HL-60 (cell line): ENCODE measurements around the gene ENO1.
"Not testable (repeated sequence)": the region's sequence is repeated elsewhere in the genome, so short reads cannot be mapped to it uniquely, and the experiment has no call there.

ENCODE experiments used
- DNase-seq, 2 experiments: peaks; one replicate each; pipeline ENCODE4 v3.0.0-alpha.2; 2010 to 2020; ENCODE audit warnings: low read depth in 1 of 2, low spot score in 1 of 2
- H3K27ac ChIP-seq: fragments of 250-450 bp; sonication (Bioruptor Pico); replicated peaks from 2 replicates; pipeline ENCODE4 v1.5.1; 2020; ENCODE audit warnings: mild to moderate bottlenecking, moderate library complexity
- H3K27me3 ChIP-seq: fragments of 250-450 bp; sonication (Bioruptor Pico); 2 replicates; pipeline ENCODE4 v1.5.1; 2021; ENCODE audit warnings: mild to moderate bottlenecking, moderate library complexity; ENCODE audit not compliant: insufficient read depth, poor library complexity, severe bottlenecking
- H3K4me3 ChIP-seq: replicated peaks from 2 replicates; pipeline ENCODE4 v1.5.1; 2011; ENCODE audit warnings: mild to moderate bottlenecking, control low read depth, low read length; ENCODE audit not compliant: insufficient read depth
- GABPA ChIP-seq: IDR thresholded peaks from 2 replicates; pipeline ENCODE4 v1.6.1; 2012; ENCODE audit warnings: low read depth
- POLR2AphosphoS5 ChIP-seq: IDR thresholded peaks from 2 replicates; pipeline ENCODE4 v1.6.1; 2012; ENCODE audit warnings: low read depth
- SPI1 ChIP-seq: IDR thresholded peaks from 2 replicates; pipeline ENCODE4 v1.6.1; 2012; ENCODE audit warnings: low read depth, mild to moderate bottlenecking, borderline replicate concordance
- TF ChIP-seq, protein P1 (sequence below): IDR thresholded peaks from 2 replicates; pipeline ENCODE4 v1.6.1; 2012; ENCODE audit warnings: low read depth; ENCODE audit not compliant: insufficient replicate concordance
- TF ChIP-seq, protein P2 (sequence below): IDR thresholded peaks from one replicate; pipeline ENCODE4 v1.5.1; 2011; ENCODE audit warnings: low read length, control low read depth, inconsistent platforms; ENCODE audit not compliant: insufficient read depth

The ENO1 gene

DNA sequence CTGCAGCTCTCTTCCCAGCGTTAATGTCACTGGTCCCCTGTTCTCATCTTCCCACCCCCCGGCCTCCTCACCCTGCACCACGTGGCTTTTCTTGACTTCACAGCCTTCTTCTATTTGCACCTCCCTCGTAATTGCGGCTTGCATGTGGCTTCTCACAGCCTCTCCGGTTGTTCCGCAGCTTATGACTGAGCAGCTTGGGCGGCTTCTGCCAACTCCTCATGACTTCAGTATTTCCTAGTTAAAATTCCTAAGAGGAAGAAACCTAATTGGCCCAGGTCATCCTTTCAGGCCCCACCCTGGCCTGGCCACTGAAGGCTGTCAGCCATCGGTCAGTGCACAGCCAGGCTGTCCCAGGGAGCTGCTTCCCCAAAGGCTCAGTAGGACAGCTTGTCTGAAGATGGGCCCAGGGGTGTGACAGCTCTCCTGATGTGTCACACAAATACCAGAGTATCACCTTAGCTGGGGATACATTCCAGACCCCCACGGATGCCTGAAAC is 52.5 kb downstream of the ENO1 start:
- H3K27ac ChIP-seq = no peak overlapping the region
- no peaks in the 10 kb centered on the region for H3K27me3 ChIP-seq
- TF ChIP-seq GABPA (no peak), SPI1 (no peak), POLR2AphosphoS5 (no peak)
- TF ChIP-seq, protein P1, sequence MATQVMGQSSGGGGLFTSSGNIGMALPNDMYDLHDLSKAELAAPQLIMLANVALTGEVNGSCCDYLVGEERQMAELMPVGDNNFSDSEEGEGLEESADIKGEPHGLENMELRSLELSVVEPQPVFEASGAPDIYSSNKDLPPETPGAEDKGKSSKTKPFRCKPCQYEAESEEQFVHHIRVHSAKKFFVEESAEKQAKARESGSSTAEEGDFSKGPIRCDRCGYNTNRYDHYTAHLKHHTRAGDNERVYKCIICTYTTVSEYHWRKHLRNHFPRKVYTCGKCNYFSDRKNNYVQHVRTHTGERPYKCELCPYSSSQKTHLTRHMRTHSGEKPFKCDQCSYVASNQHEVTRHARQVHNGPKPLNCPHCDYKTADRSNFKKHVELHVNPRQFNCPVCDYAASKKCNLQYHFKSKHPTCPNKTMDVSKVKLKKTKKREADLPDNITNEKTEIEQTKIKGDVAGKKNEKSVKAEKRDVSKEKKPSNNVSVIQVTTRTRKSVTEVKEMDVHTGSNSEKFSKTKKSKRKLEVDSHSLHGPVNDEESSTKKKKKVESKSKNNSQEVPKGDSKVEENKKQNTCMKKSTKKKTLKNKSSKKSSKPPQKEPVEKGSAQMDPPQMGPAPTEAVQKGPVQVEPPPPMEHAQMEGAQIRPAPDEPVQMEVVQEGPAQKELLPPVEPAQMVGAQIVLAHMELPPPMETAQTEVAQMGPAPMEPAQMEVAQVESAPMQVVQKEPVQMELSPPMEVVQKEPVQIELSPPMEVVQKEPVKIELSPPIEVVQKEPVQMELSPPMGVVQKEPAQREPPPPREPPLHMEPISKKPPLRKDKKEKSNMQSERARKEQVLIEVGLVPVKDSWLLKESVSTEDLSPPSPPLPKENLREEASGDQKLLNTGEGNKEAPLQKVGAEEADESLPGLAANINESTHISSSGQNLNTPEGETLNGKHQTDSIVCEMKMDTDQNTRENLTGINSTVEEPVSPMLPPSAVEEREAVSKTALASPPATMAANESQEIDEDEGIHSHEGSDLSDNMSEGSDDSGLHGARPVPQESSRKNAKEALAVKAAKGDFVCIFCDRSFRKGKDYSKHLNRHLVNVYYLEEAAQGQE = no peak
- TF ChIP-seq, protein P2, sequence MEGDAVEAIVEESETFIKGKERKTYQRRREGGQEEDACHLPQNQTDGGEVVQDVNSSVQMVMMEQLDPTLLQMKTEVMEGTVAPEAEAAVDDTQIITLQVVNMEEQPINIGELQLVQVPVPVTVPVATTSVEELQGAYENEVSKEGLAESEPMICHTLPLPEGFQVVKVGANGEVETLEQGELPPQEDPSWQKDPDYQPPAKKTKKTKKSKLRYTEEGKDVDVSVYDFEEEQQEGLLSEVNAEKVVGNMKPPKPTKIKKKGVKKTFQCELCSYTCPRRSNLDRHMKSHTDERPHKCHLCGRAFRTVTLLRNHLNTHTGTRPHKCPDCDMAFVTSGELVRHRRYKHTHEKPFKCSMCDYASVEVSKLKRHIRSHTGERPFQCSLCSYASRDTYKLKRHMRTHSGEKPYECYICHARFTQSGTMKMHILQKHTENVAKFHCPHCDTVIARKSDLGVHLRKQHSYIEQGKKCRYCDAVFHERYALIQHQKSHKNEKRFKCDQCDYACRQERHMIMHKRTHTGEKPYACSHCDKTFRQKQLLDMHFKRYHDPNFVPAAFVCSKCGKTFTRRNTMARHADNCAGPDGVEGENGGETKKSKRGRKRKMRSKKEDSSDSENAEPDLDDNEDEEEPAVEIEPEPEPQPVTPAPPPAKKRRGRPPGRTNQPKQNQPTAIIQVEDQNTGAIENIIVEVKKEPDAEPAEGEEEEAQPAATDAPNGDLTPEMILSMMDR = no peak
- no peak for DNase-seq
- H3K4me3 ChIP-seq = no peak overlapping the region

DNA sequence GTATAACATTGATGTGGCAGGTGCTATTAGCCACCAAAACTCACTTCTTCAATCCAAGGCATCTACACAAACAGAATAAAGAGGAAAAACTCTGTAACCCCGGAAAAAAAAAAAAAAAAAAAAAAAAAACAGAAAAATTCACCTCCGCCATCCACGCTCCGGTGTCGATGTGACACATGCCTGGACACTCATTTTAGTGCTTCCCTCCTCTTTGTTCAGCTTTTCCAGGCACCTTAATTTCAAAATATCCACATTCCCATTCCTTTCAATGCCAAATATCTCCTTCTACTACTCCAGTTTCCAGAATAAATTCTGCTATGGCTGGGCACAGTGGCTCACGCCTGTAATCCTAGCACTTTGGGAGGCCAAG is 55.2 kb downstream of the ENO1 start:
- no peak overlapping the region for H3K4me3 ChIP-seq
- no peak for TF ChIP-seq SPI1
- H3K27ac ChIP-seq = no peak overlapping the region
- H3K27me3 ChIP-seq = no peaks in the 10 kb centered on the region
- DNase-seq = no peak

DNA sequence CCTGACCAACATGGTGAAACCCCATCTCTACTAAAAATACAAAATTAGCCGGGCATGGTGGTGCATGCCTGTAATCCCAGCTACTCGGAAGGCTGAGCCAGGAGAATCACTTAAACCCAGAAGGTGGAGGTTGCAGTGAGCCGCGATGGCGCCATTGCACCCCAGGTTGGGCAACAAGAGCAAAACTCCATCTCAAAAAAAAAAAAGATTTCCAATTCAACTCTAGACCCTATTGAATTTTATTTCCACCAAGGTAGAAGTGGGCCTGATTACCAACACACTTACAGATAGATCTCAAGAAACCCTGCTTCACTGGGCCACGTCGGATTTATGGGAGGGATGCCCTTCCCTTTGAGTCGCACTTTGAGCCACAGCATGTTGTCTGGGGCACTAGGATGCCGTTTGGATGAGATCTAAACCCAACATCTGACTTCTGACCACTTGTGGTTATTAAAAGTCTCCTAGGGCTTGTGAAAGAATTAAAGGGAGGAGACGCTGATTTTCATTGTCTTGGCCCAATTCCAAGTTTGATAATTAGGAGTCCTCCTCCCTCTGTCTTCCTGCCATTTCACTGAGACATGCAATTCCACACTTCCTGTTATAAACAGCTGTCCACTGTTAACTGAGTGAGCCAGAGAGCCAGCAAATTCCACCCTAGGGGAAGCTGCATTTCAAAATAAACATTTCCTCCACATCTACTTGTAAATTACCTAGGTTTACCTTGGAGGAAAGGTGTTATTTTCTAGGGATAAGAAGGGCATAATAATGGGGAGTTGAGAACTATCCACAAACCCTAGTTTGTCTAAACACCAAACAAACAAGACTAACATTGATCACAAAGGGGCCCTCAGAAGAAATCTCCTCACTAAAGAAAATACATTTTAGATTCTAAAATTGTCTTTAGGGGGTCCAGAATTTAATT is 55.9 kb downstream of the ENO1 start:
- Histone ChIP-seq H3K27ac (no peak overlapping the region), H3K27me3 (no peaks in the 10 kb centered on the region), H3K4me3 (no peak overlapping the region)
- TF ChIP-seq, protein P1 = no peak
- no peak for TF ChIP-seq POLR2AphosphoS5
- TF ChIP-seq, protein P2 = no peak
- peak; percentile 60; the same call in 1 of the 2 replicates for TF ChIP-seq SPI1
- TF ChIP-seq GABPA = no peak
- DNase-seq = peak in 1 of 2 experiments; percentile 5

DNA sequence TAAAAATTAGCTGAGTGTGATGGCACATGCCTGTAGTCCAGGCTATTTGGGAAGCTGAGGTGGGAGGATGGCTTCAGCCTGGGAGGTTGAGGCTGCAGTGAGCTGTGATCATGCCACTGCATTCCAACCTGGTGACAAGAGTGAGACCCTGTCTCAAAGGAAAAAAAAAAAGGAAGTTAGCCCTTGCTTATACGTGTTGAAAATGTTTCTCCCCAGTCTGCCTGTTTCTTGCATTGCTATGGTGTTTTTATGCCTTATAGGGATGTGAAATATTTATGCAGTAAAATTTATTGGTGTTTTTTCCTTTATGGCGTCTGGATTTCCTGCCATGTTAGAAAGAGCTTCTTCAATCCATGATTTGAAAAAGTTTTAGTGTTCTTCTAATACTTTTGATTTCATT is 57.4 kb downstream of the ENO1 start:
- DNase-seq = no peak
- Histone ChIP-seq H3K27ac (no peak overlapping the region), H3K4me3 (no peak overlapping the region), H3K27me3 (no peaks in the 10 kb centered on the region)
- TF ChIP-seq GABPA (no peak), POLR2AphosphoS5 (no peak), SPI1 (no peak)
- TF ChIP-seq, protein P1 = no peak
- TF ChIP-seq, protein P2 = no peak

DNA sequence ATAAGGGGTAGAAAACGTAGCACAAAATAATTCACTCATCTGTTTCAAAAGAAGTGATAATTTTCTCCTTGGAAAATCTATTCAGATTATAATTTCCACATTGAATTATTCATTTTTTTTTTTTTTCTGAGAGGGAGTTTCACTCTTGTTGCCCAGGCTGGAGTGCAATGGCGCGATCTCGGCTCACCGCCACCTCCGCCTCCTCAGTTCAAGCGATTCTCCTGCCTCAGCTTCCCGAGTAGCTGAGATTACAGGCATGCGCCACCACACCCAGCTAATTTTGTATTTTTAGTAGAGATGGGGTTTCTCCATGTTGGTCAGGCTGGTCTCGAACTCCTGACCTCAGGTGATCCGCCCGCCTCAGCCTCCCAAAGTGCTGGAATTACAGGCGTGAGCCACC is 59.7 kb downstream of the ENO1 start:
- not testable (repeated sequence) for H3K27me3 ChIP-seq, DNase-seq

More for the DNA sequence above, 59.7 kb downstream of the ENO1 start:
- H3K27ac ChIP-seq, H3K4me3 ChIP-seq: not testable (repeated sequence)
